AG04449 (cell line): ENCODE measurements around the gene DKC1.
"Not testable (repeated sequence)": the region's sequence is repeated elsewhere in the genome, so short reads cannot be mapped to it uniquely, and the experiment has no call there.

ENCODE experiments used
- CTCF ChIA-PET: fragments of 350-600 bp; formaldehyde crosslinking; extraction: SDS; loops from one replicate; lab custom pipeline; 2021; ENCODE audit warnings: antibody characterized with exemption; lab: Yijun Ruan, JAX
- POLR2A ChIA-PET: fragments of 400-600, 350-600 bp; formaldehyde crosslinking; extraction: SDS; loops from one replicate; lab custom pipeline; 2020; ENCODE audit warnings: antibody characterized with exemption, inconsistent platforms; lab: Yijun Ruan, JAX
- DNase-seq: peaks from one replicate; pipeline ENCODE4 v3.0.0-alpha.2; 2010; ENCODE audit warnings: low read depth, low spot score
- H3K4me3 ChIP-seq: 2 replicates; pipeline ENCODE4 v1.5.1; 2011; ENCODE audit warnings: low read depth, mild to moderate bottlenecking, control low read depth, low read length
- CTCF ChIP-seq: IDR thresholded peaks from one replicate; pipeline ENCODE4 v1.5.1; 2011; ENCODE audit warnings: mild to moderate bottlenecking, moderate library complexity, low read length, control low read depth, inconsistent platforms; ENCODE audit not compliant: insufficient read depth; ENCODE audit errors: missing control alignments

DKC1 gene

GRCh38 chrX:154818916-154819770, 56.5 kb downstream of the DKC1 start:
- DNase-seq, result no peak
- TF ChIP-seq CTCF, result no peak
- no peak overlapping the region for H3K4me3 ChIP-seq
- ChIA-PET POLR2A (no interaction called here), CTCF (interaction anchor here (0.6 kb wide), 1 partner anchor 133 kb away, joined by 3 read pairs; no protein-coding TSS in a partner anchor)

GRCh38 chrX:154819771-154820341, 57.2 kb downstream of the DKC1 start:
- TF ChIP-seq CTCF, result no peak
- ChIA-PET CTCF (no interaction called here), POLR2A (no interaction called here)
- no peak for DNase-seq
- H3K4me3 ChIP-seq, result no peak overlapping the region

GRCh38 chrX:154821523-154821922, 58.9 kb downstream of the DKC1 start:
- ChIA-PET CTCF (no interaction called here), POLR2A (no interaction called here)
- no peak overlapping the region for H3K4me3 ChIP-seq
- DNase-seq, result no peak
- no peak for TF ChIP-seq CTCF

- no peak for TF ChIP-seq CTCF
- ChIA-PET POLR2A (no interaction called here), CTCF (no interaction called here)
- DNase-seq, result no peak
- no peak overlapping the region for H3K4me3 ChIP-seq
Measured at GRCh38 chrX:154822029-154822428, 59.4 kb downstream of the DKC1 start.

- CTCF ChIA-PET, result interaction anchor here (0.8 kb wide), 1 partner anchor 16 kb away, joined by 3 read pairs; no protein-coding TSS in a partner anchor
- POLR2A ChIA-PET, result no interaction called here
- no peak for TF ChIP-seq CTCF
- DNase-seq, result no peak
- H3K4me3 ChIP-seq, result no peak overlapping the region
Measured at GRCh38 chrX:154824638-154825037, 62.0 kb downstream of the DKC1 start.

- CTCF ChIA-PET, POLR2A ChIA-PET, DNase-seq, H3K4me3 ChIP-seq: not testable (repeated sequence)
Measured at GRCh38 chrX:154825586-154825985, 62.9 kb downstream of the DKC1 start.
